ACC112 (cell line): ENCODE measurements around the gene GRB2.
A peak's percentile ranks its signal among the peaks of the same experiment; 100 is the strongest.

Source experiments
- H2AFZ ChIP-seq: fragments of 200-600 bp; sonication (generic); one replicate; pipeline ENCODE4 v1.6.0; 2017; ENCODE audit warnings: antibody characterized with exemption, low read length; ENCODE audit not compliant: unreplicated experiment
- H3K27ac ChIP-seq: fragments of 200-600 bp; sonication (generic); 2 replicates; pipeline ENCODE4 v1.5.1; 2014; ENCODE audit warnings: low read depth, mild to moderate bottlenecking, antibody characterized with exemption, low read length, moderate library complexity
- H3K27me3 ChIP-seq: fragments of 200-600 bp; sonication (generic); 2 replicates; pipeline ENCODE4 v1.6.1; 2014; ENCODE audit warnings: mild to moderate bottlenecking, antibody characterized with exemption, low read length, moderate library complexity, mixed read lengths; ENCODE audit not compliant: insufficient read depth
- H3K36me3 ChIP-seq: fragments of 200-600 bp; sonication (generic); 2 replicates; pipeline ENCODE4 v1.6.1; 2016; ENCODE audit warnings: mild to moderate bottlenecking, antibody characterized with exemption, low read length, moderate library complexity, mixed read lengths; ENCODE audit not compliant: insufficient read depth
- H3K4me1 ChIP-seq: fragments of 200-600 bp; sonication (generic); one replicate; pipeline ENCODE4 v1.6.1; 2016; ENCODE audit warnings: low read length, mixed read lengths; ENCODE audit not compliant: insufficient read depth, unreplicated experiment, control insufficient read depth
- H3K4me3 ChIP-seq: fragments of 200-600 bp; sonication (generic); 2 replicates; pipeline ENCODE4 v1.5.1; 2014; ENCODE audit warnings: mild to moderate bottlenecking, low read depth, low read length
- H3K79me2 ChIP-seq: fragments of 200-600 bp; sonication (generic); one replicate; pipeline ENCODE4 v1.6.0; 2016; ENCODE audit warnings: low read length; ENCODE audit not compliant: control insufficient read depth, unreplicated experiment, insufficient read depth

The GRB2 gene

GRCh38 chr17:75400326-75400939 lies 5.0 kb downstream of the GRB2 start:
- Histone ChIP-seq H3K4me1 (peaks cover 12% of the 10 kb centered on the region), H3K4me3 (no peak overlapping the region), H3K36me3 (no peaks in the 10 kb centered on the region), H2AFZ (no peak overlapping the region), H3K27me3 (no peaks in the 10 kb centered on the region), H3K79me2 (peaks cover 94% of the 10 kb centered on the region), H3K27ac (no peak overlapping the region)

- peaks cover 92% of the 10 kb centered on the region for H3K79me2 ChIP-seq
- H3K4me3 ChIP-seq = no peak overlapping the region
- H3K27ac ChIP-seq = no peak overlapping the region
- no peak overlapping the region for H2AFZ ChIP-seq
- H3K4me1 ChIP-seq = peaks cover 18% of the 10 kb centered on the region
- no peaks in the 10 kb centered on the region for H3K36me3 ChIP-seq
- no peaks in the 10 kb centered on the region for H3K27me3 ChIP-seq
Measured at GRCh38 chr17:75398279-75398678, 7.2 kb downstream of the GRB2 start.

DNA sequence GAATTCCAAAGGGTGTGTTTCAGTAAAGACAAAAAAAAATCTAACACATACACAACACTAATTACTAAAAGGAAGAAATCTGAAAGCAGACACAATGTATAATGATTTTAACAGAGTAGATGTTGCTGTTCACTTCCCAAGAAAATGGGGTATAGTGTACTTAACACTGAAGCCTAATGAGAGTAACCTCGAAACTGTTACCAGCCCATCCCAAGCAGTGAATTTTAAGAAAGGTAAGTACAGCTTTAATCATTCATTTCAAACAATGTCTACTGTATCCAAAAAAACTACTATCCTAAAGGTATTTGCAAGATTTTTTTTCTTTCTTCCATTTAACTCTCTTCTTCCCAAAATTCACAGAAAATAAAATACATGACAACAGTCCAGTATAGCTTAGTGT lies 8.3 kb downstream of the GRB2 start:
- H3K36me3 ChIP-seq = no peaks in the 10 kb centered on the region
- no peak overlapping the region for H2AFZ ChIP-seq
- H3K4me1 ChIP-seq = peaks cover 21% of the 10 kb centered on the region
- no peak overlapping the region for H3K27ac ChIP-seq
- H3K4me3 ChIP-seq = no peak overlapping the region
- H3K79me2 ChIP-seq = peaks cover 93% of the 10 kb centered on the region
- no peaks in the 10 kb centered on the region for H3K27me3 ChIP-seq

- Histone ChIP-seq H3K27ac (no peak overlapping the region), H3K4me3 (no peak overlapping the region), H3K79me2 (peaks cover 93% of the 10 kb centered on the region), H3K4me1 (peaks cover 26% of the 10 kb centered on the region), H2AFZ (no peak overlapping the region), H3K27me3 (no peaks in the 10 kb centered on the region), H3K36me3 (no peaks in the 10 kb centered on the region)
Measured at GRCh38 chr17:75396796-75397195, 8.7 kb downstream of the GRB2 start.

GRCh38 chr17:75396025-75396424 lies 9.5 kb downstream of the GRB2 start:
- Histone ChIP-seq H3K4me3 (no peak overlapping the region), H3K27ac (no peak overlapping the region), H3K4me1 (peaks cover 31% of the 10 kb centered on the region), H3K36me3 (no peaks in the 10 kb centered on the region), H3K79me2 (peaks cover 92% of the 10 kb centered on the region), H3K27me3 (no peaks in the 10 kb centered on the region), H2AFZ (no peak overlapping the region)

GRCh38 chr17:75394332-75394918 lies 11.1 kb downstream of the GRB2 start:
- H3K36me3 ChIP-seq = peaks cover 6% of the 10 kb centered on the region; the same call in 1 of the 2 replicates
- no peaks in the 10 kb centered on the region for H3K27me3 ChIP-seq
- H3K4me3 ChIP-seq = peak overlapping the region; percentile 90
- H2AFZ ChIP-seq = peak overlapping the region; percentile 48
- H3K79me2 ChIP-seq = peaks cover 90% of the 10 kb centered on the region
- H3K27ac ChIP-seq = peak overlapping the region; percentile 18; the same call in 1 of the 2 replicates
- peaks cover 38% of the 10 kb centered on the region for H3K4me1 ChIP-seq

DNA sequence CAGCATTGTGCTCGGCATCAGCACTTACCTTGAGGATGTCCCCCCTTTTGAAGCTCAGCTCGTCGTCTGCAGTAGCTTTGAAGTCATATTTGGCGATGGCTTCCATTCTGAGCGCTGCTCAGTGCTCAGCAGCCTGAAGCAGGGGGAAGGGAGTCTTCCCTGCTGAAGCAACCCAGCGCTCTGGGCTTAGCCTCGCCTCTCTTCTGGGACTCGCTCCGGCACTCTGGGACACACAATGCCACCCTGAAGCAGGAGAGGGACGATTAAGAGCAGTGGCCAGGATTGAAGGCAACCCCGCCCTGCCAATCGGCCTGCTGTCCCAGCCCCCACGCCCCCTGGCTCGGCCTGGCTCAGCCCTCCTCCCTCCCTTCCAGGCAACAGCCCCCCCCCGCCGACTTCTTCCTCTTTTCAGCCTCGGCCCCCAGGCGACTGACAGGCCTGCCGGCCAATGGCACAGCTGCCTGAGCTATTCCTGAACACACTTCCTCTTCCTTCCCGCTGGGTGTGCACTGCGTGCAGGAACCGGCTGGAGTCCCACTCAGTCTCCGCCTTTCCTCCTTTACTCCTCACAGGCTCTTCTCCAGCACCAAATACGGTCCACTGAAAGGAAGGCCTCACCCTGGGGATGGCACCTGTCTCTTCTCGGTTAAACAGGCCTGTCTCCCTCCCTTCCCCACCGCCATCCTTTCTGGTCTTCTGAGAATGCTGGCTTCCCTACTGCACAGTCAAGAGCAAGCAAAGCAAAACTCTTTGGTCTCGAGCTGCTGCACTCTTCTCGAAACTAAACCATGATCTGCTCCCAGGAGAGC lies 11.8 kb downstream of the GRB2 start:
- H2AFZ ChIP-seq = peak overlapping the region; percentile 48
- peaks cover 6% of the 10 kb centered on the region; the same call in 1 of the 2 replicates for H3K36me3 ChIP-seq
- peaks cover 90% of the 10 kb centered on the region for H3K79me2 ChIP-seq
- no peaks in the 10 kb centered on the region for H3K27me3 ChIP-seq
- H3K27ac ChIP-seq = peak overlapping the region; percentile 18
- H3K4me1 ChIP-seq = peaks cover 38% of the 10 kb centered on the region
- H3K4me3 ChIP-seq = peak overlapping the region; percentile 90

DNA sequence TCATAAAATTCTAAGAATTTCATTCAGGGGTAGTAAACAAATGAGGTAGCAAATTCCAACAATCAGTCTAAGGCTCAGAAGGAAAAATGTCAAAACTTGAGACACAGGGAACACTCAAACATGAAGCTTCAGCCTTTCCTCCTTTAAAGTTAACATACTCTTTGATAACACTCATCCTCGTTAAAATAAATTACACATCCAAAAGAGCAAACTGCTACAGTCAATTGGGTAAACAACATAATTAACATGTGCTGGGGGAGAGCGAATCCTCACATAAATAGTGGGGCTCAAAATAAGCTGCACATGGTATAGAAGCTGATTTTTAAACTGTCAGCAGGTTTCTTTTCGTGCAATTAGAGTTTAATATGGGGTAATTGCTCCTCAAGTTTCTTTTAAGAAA lies 12.9 kb downstream of the GRB2 start:
- H3K27ac ChIP-seq = no peak overlapping the region
- H3K79me2 ChIP-seq = peaks cover 92% of the 10 kb centered on the region
- peak overlapping the region; percentile 90 for H3K4me3 ChIP-seq
- H3K4me1 ChIP-seq = peaks cover 38% of the 10 kb centered on the region
- no peaks in the 10 kb centered on the region for H3K27me3 ChIP-seq
- H2AFZ ChIP-seq = no peak overlapping the region
- H3K36me3 ChIP-seq = peaks cover 6% of the 10 kb centered on the region; the same call in 1 of the 2 replicates

DNA sequence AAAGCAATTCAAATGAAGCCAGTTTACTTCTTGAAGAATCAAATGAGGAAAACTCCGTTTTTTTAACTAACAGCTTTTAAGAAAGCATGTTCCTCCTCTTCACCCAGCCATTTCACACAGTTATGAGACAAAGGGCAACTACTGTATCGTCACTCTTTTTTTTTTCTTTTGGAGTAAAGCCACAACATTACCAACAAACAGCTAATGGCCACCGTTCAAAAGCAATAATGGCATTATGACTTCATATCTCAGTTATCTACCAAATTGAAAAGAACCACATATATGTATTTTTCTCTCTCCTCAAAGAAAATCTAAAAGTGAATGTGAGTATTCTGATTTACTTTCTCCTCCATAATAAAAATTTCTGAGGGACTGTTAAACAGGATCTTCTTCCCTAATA lies 14.5 kb downstream of the GRB2 start:
- Histone ChIP-seq H2AFZ (no peak overlapping the region), H3K4me3 (no peak overlapping the region), H3K27ac (no peak overlapping the region), H3K27me3 (no peaks in the 10 kb centered on the region), H3K36me3 (peaks cover 15% of the 10 kb centered on the region; the same call in 1 of the 2 replicates), H3K4me1 (peaks cover 34% of the 10 kb centered on the region), H3K79me2 (peaks cover 88% of the 10 kb centered on the region)

DNA sequence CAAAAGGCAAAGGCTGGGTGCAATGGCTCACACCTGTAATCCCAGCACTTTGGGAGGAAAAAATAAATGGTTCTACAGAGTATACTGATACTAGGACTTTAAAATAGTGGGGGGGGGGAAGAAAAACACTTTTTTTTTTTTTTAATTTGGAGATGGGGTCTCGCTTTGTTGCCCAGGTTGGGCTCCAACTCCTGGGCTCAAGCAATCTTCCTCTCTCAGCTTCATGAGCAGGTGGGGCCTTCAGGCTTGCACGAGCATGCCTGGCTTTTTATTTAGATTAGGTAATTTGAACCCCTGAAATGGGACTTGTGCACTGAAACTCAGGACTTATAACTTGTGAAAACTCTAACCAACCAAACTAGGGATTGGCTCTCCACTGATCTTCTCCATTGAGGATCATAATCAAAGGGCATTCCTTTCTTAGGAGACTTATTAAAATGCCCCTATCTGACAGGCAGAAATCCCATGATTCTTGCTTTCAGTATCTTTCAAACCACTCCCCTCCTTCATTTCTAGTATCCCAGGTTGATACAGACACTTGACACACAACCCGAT lies 16.9 kb downstream of the GRB2 start:
- no peak overlapping the region for H3K4me3 ChIP-seq
- no peak overlapping the region for H3K27ac ChIP-seq
- peaks cover 15% of the 10 kb centered on the region; the same call in 1 of the 2 replicates for H3K36me3 ChIP-seq

More for the DNA sequence above, 16.9 kb downstream of the GRB2 start:
- Histone ChIP-seq H3K79me2 (peaks cover 78% of the 10 kb centered on the region), H3K27me3 (no peaks in the 10 kb centered on the region), H2AFZ (no peak overlapping the region), H3K4me1 (peaks cover 22% of the 10 kb centered on the region)
